Ascending aorta (tissue), 2 donors: ENCODE measurements around the gene TCTA. TPM values are rescaled to one million over a fixed set of nuclear protein-coding genes. Genes with fewer than 3 reads are reported as not detected.
"Not testable (repeated sequence)": the region's sequence is repeated elsewhere in the genome, so short reads cannot be mapped to it uniquely, and the experiment has no call there.

Experiments
- DNase-seq, 2 donors: peaks; one replicate each; pipeline ENCODE4 v3.0.0-alpha.2; 2019; ENCODE audit warnings: low spot score in 2 of 2
- H3K27ac ChIP-seq, 2 donors: fragments of 200-600 bp; sonication (generic); one replicate each; pipeline ENCODE4 v1.5.1; 2016 to 2017; ENCODE audit warnings: mild to moderate bottlenecking in 1 of 2
- H3K27me3 ChIP-seq: fragments of 200-600 bp; sonication (generic); one replicate; pipeline ENCODE4 v1.5.1; 2017
- H3K36me3 ChIP-seq, 2 donors: fragments of 200-600 bp; sonication (generic); one replicate each; pipeline ENCODE4 v1.5.1; 2016
- H3K4me1 ChIP-seq, 2 donors: fragments of 200-600 bp; sonication (generic); one replicate each; pipeline ENCODE4 v1.5.1; 2016 to 2017; ENCODE audit warnings: mild to moderate bottlenecking in 1 of 2
- H3K4me3 ChIP-seq, 2 donors: fragments of 200-600 bp; sonication (generic); one replicate each; pipeline ENCODE4 v1.5.1; 2016 to 2017; ENCODE audit warnings: mild to moderate bottlenecking in 1 of 2
- H3K9me3 ChIP-seq, 2 donors: fragments of 200-600 bp; sonication (generic); one replicate each; pipeline ENCODE4 v1.5.1; 2016
- CTCF ChIP-seq, 3 experiments: fragments of 200-600 bp in 2 of 3; fragments of 450-650 bp in 1 of 3; sonication (generic) in 2 of 3; IDR thresholded peaks; one replicate each; pipeline ENCODE4 v1.5.1; 2016 to 2019; ENCODE audit warnings: antibody characterized with exemption in 3 of 3, mild to moderate bottlenecking in 1 of 3, moderate library complexity in 1 of 3
- intact Hi-C: fragments of 100-400 bp; cut with DNase I; formaldehyde crosslinking; loops from one replicate; pipeline ENCODE4 v1.15.1; 2023
- total RNA-seq: library from RNA; depleted of rRNA; stranded (reverse); fragments of >200 nt; gene quantifications from one replicate; pipeline ENCODE4 v1.1.0, GENCODE V29; 2016

TCTA gene
- total RNA-seq, 1 donor from 2014 or later, result 51.5 TPM

- peaks cover 0 to 20% of the 10 kb centered on the region in 2 donors for H3K4me1 ChIP-seq
- H3K36me3 ChIP-seq, result no peaks in the 10 kb centered on the region
- no peak overlapping the region for H3K27ac ChIP-seq
- no peak overlapping the region for H3K4me3 ChIP-seq
- no peaks in the 10 kb centered on the region for H3K9me3 ChIP-seq
- DNase-seq, result no peak
- intact Hi-C loops, result no loop called here
- no peak for TF ChIP-seq CTCF (IDR thresholded peaks at IDR 0.05)
- H3K27me3 ChIP-seq, result no peaks in the 10 kb centered on the region
Observed at GRCh38 chr3:49388289-49388820, 23.9 kb upstream of the TCTA start.

GRCh38 chr3:49389297-49389696, 22.9 kb upstream of the TCTA start:
- TF ChIP-seq CTCF (IDR thresholded peaks at IDR 0.05), result no peak
- Histone ChIP-seq H3K27ac (no peak overlapping the region), H3K4me1 (peaks cover 0 to 17% of the 10 kb centered on the region in 2 donors), H3K9me3 (no peaks in the 10 kb centered on the region), H3K36me3 (peaks cover 0 to 4% of the 10 kb centered on the region in 2 donors), H3K4me3 (no peak overlapping the region), H3K27me3 (no peaks in the 10 kb centered on the region)
- no peak for DNase-seq
- intact Hi-C loops, result no loop called here

- DNase-seq, intact Hi-C loops, H3K9me3 ChIP-seq, H3K4me3 ChIP-seq, H3K4me1 ChIP-seq, H3K27ac ChIP-seq, H3K27me3 ChIP-seq: not testable (repeated sequence)
- H3K36me3 ChIP-seq, result peaks cover 4 to 17% of the 10 kb centered on the region in 2 donors
Observed at GRCh38 chr3:49391310-49391709, 20.9 kb upstream of the TCTA start.

- intact Hi-C loops, result no loop called here
- H3K27ac ChIP-seq, result peak overlapping the region; percentile 37 to 53
- no peak for DNase-seq
- H3K4me1 ChIP-seq, result peaks cover 7 to 24% of the 10 kb centered on the region in 2 donors
- H3K27me3 ChIP-seq, result no peaks in the 10 kb centered on the region
- H3K4me3 ChIP-seq, result no peak overlapping the region
- peaks cover 11 to 38% of the 10 kb centered on the region in 2 donors for H3K36me3 ChIP-seq
- TF ChIP-seq CTCF (IDR thresholded peaks at IDR 0.05), result no peak
- H3K9me3 ChIP-seq, result no peaks in the 10 kb centered on the region
Observed at GRCh38 chr3:49397470-49397869, 14.8 kb upstream of the TCTA start.

GRCh38 chr3:49399461-49399860, 12.8 kb upstream of the TCTA start:
- Histone ChIP-seq H3K4me1 (peaks cover 7 to 24% of the 10 kb centered on the region in 2 donors), H3K4me3 (no peak overlapping the region), H3K27ac (peak overlapping the region in 1 of 2 donors; percentile 53), H3K9me3 (no peaks in the 10 kb centered on the region), H3K36me3 (peaks cover 16 to 41% of the 10 kb centered on the region in 2 donors), H3K27me3 (no peaks in the 10 kb centered on the region)
- no peak for TF ChIP-seq CTCF (IDR thresholded peaks at IDR 0.05)
- no peak for DNase-seq
- intact Hi-C loops, result no loop called here

- DNase-seq, result no peak
- Histone ChIP-seq H3K4me3 (no peak overlapping the region), H3K36me3 (peaks cover 7 to 25% of the 10 kb centered on the region in 2 donors), H3K27ac (no peak overlapping the region), H3K4me1 (peaks cover 6 to 38% of the 10 kb centered on the region in 2 donors), H3K9me3 (no peaks in the 10 kb centered on the region), H3K27me3 (no peaks in the 10 kb centered on the region)
- intact Hi-C loops, result no loop called here
- TF ChIP-seq CTCF (IDR thresholded peaks at IDR 0.05), result no peak
Observed at GRCh38 chr3:49401766-49402165, 10.5 kb upstream of the TCTA start.
